ENCODE results near the gene ZBTB20.

Gene ZBTB20

DNA sequence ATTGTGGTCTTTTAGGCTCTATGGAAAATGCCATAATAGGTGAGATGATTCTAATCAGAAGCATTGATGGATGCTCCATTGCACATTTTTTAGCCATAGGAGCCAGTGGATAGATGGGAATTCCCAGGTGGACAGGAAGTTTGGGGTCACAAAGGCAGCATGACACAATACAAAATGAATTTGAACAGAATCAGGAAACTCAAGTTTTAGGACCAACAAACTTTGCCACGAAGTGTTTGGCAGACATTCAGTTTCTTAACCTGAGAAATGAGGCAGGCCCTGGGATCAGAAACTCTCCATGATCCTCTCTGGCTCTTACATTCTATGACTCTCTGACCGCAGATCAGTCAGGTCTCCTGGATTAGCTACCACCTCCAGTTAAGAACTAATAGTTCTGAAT is 577.9 kb downstream of the ZBTB20 start:
- DNase-seq (ENCODE audit: low read depth) = no peak

DNA sequence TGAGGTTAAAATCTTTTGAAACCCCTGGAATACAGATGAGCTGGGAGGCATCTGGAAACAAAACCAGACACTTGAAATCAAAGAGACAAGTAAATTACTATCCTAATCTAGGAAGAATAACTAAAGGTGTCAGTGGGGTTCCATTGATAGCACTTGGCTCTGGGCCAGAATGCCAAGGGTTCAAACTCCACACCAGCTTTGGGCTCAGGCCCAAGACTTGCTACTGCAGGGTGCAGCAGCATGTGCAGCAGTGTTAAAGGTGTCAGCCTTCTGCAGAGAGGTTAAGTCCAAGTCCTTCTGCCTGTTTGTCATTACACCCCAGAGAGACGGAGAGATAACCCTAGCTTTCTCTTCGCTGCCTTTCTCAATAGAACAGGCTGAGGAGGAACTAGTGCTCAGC is 579.3 kb downstream of the ZBTB20 start:
- DNase-seq (ENCODE audit: low read depth) = no peak

DNA sequence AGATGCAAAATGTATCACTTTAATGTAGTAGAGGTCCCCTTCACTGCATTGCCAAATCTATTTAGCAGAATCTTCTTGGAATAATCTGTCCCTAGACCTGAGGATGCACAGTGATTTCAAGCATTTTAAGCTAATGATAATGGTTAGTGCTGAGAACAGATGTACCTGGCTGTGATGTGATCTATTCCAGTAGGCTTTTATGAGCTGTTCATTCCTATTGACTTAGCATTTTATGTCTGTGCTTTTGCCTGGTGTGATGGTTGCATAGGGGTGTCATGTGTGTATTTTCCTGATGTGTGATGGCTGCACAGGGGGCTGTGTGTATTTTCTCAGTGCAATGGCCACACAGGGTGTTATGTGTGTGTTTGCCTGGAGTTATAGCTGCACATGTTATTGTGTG is 580.3 kb downstream of the ZBTB20 start:
- no peak for DNase-seq (ENCODE audit: low read depth)

DNA sequence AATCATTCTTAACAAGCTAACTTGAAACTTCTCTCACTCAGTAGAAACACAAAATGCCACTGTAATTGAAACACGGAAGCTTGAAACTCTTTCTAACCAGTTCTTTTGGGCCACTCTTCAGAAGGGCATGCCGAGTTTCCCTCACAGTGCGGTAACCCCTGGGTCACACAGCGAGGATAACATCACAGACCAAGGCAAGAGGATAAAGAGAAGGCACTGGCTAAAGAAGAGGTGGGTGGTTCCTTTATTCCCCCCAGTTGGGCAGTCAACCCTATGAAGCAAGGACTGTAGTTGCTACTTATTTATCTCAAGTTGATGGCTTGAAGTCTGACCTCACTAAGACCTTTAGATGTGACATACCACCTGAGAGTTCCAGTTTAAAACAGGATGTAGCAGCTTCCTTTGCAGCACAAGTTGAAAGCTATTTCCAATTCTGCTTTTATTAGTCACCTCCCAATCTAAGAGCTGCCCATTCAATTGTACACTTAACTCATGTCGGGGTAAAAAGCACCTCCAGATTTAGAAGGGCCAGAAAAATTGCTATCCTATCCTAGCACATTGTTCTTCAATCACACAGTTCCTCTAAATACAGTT is 580.8 kb downstream of the ZBTB20 start:
- no peak for DNase-seq (ENCODE audit: low read depth)

DNA sequence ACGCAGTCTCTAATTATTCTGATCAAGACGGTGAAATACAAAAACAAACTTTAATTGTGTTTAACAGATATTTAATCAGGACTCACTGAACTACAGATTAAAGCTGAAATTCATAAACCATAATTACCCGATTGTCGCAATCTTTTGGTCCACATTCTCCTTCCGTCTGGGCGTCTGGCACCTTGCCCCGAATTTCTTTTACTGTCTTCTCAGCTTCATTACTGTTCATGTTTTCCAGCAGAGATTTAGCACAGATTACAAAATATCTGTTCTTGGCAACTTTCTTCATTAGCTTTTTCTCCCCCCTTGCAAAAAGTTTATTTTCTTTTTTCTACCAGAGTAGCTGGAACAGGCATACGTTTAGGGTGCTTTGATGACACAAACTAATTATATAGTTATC is 581.9 kb downstream of the ZBTB20 start:
- DNase-seq (ENCODE audit: low read depth) = no peak

DNA sequence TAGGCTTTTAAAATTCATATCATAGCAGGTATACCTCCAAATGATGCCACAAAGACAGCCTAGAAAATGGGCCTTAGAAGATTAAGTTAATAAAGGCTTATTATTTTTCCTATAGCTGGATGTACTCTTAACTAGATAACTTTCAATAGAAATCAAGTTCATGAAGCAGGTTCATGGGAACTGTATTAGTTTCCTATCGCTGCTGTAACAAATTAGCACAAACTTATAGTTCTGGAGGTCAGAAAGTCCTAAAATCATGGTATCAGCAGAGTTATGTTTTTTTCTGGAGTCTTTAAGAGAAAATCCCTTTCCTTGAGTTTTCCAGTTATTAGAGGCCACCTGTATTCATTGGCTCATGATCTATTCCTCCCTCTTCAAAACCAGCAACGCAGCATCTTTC is 583.4 kb downstream of the ZBTB20 start:
- DNase-seq (ENCODE audit: low read depth) = no peak

DNA sequence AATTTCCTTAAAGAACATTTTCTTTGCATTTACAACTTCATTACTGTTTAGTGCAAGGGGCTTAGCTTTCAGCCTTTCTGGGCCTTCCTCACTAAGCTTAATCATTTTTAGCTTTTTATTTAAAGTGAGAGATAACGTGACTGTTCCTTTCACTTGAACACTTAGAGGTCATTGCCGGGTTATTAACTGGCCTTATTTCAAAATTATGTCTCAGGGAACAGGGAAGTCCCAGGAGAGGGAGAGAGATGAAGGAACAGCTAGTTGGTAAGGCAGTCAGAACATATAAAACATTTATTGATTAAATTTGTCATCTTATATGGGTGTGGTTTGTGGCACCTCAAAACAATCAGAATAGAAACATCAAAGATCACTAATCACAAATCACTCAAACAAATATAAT is 584.5 kb downstream of the ZBTB20 start:
- DNase-seq (ENCODE audit: low read depth) = no peak

DNA sequence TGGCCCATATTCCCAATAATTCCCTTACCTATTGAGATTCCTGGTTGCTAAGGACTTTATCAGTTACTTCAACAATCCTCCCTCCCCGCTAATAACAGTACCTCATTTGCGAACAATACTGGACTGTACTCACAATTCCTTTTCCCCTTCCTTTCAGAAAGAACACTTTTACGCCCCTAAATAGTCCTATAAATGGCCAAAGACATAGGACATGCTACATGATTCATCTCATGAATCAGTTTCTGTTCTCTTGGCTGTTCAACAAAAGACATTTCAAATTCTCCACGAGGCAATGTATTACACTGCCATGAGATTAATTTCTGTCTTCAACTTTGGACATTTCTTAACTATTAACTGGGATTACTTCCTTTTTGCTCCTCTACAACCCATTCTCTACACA is 588.8 kb downstream of the ZBTB20 start:
- no peak for DNase-seq (ENCODE audit: low read depth)

DNA sequence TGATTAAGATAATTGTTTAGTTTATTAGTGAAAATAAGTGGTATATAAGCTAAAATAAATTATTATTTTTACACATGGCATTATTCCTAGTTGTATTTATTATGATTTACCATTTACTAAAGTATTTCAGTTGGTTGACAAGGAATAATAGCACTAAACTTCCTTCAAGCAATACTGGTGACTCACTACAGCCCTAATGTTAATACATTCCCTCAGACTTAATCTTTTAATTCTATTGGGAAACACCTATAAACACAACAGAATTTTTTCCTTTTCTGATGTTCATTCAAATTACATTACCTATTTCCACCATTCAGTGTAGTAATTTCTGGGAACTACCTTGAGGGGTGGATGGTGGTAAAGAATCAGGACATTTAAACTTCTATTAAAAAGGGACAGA is 589.3 kb downstream of the ZBTB20 start:
- no peak for DNase-seq (ENCODE audit: low read depth)

DNA sequence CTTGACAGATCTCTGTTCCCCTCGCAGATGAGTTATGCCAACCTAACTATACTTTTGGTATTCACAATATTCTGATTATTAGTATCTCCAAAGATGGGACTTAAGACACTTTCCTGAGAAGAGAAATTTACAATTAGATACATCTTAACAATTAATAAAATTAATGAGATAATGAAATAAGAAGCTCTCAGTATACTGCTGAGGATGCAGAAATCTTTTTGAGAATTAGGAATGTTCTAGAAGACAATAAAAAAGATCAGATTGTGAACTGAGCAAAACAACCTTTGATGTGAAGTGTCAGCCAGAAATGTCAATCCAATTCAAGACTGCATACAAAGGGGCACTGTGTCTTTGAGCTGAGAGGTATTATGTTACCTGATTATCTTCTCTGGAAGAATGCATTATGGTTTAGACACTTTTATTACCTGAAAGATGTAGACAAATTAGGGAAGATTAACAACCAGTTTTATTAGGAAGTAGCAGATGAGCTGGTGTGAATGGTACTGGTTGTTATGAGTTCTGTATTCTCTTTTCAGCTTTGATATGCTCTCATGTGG is 590.4 kb downstream of the ZBTB20 start:
- DNase-seq (ENCODE audit: low read depth) = no peak

DNA sequence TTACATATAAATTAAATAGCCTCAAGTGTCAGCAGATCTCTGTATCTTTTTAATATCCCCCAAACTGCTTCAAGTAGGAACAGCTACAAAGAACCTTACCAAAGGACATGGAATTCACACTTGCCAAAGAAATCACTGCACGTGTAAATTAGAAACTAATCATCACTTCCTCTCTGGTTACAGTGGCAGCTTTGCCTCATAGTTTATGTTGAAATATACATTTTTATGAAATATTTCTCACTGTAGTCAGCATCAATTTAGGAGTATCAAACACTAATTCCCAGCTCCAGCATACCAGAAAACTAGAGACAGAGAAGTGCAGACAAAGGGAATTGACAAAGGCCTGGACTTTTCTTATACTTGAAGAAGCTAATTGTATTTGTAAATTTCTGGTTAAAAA is 592.4 kb downstream of the ZBTB20 start:
- DNase-seq (ENCODE audit: low read depth) = no peak

DNA sequence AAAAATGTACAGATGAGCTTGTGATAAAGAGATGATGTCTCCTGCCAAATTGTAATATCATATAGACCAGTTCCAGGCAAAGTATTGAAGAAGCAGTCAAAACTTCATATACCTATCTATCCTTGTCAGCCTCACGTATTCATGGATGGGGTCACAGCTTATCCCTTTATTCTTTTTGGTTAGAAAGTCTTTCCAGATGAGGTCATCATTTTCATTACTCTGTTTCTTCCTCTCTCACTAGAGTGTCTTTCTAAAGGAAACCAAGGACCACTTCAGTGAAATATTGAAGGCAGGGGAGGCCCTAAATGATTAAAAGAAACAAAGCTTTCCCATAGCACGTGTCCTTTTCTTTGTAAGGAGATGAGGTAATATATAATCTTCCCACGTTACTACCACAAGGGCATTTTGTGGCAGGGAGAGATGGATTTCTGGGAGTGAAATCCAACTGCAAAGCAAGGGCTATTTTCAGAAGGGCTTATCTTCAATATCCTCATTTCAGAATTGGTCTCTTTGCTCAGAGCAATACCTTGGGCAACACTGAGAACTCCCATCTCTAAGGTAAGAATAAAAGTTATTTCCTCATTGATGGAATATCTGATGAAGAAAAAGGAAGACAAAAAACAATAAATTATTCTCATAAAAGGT is 593.0 kb downstream of the ZBTB20 start:
- DNase-seq (ENCODE audit: low read depth) = no peak

DNA sequence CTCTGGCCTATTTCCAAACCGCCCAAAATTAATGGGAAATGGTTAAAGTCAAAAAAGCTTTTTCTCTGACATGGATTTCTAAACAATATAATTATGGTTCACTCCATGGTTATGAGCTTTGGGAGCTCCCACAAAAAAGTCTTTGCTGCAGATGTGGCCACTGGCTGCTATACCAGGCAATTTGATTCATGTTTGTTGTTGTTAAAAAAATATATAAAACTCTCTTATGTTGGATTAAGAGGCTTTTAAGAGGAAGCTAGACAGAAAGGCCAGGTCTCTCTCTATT is 594.6 kb downstream of the ZBTB20 start:
- DNase-seq (ENCODE audit: low read depth) = no peak

DNA sequence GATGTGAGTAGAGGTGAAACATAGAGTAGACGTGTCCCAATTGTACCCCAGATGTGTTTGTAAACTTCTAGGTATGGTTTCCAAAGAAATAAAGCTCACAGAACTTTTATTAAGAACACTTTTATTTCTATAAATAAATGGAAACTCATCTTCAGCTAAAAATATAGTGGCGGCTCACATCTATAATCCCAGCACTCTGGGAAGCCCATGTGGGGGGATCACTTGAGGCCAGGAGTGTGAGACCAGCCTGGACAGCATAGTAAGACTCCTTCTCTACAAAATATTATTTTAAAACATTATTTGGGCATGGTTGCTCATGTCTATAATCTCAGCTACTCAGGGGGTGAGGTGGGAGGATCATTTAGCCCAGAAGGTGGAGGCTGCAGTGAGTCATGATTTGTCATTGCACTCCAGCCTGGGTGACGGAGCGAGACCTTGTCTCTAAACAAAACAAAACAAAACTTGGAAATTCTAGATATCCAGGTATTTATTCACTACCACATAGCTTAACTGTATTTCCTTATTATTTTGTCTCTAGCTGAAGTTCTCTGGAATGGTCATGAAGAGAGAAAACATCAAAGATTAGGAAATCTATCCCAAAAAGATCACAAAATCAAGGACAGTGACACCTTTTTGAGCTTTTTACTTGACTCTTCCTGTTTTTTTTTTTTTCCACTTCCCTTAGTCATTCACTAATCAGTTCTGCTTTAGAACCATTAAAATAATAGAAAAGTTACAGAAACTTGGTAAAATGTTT is 595.1 kb downstream of the ZBTB20 start:
- no peak for DNase-seq (ENCODE audit: low read depth)

DNA sequence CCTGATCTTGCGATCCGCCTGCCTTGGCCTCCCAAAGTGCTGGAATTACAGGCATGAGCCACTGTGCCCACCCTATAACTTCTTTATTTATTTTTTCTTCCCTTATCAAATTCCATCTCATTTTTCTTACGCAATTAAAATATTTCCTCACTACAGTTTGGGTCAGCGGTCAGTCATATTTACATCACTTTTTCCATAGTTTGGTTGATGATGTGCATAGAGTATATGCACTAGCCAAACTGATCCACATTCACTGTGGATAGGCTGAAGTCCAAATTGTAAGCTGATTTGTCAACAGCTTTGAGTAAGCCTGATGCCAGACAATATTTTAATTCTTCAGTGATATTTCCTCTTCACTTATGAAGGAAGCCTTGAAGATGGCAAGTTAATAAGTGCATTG is 596.9 kb downstream of the ZBTB20 start:
- DNase-seq (ENCODE audit: low read depth) = no peak

DNA sequence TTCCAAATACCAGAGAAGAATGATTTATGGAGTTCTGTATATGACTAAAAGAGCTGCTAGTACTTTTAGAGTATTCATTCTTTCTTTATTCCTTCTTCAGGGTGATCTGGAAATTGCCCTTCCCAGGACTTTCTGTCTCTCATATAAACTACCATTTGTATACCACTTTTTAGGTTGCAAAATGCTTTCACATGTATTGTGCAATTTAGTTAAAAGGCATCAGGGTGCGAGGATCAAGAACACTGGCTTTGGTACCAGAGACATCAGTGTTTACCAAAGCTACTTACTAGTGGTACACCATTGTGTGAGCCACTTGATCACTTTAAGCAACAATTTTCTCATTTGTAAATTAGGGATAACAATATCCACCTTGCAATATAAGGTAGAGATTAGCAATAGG is 601.9 kb downstream of the ZBTB20 start:
- DNase-seq (ENCODE audit: low read depth) = no peak

DNA sequence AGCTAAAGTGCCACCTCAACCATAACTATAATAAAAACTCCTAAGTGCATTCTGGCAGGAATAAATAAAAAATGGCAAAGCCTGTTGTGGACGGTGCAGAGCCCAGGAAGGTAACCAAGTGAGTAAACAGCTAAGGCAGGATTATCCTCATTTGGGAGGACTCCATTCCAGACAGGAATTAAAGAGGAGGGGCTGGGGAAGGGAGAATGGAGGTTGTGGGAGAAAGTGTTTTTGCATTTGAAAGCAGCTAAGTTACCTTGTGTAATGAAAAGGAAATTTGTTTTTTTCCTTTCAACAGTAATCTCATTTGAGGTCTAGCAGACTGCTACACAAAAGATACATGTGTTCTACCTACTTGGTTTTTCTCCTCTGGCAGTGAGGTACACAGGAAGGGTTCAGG is 604.7 kb downstream of the ZBTB20 start:
- no peak for DNase-seq (ENCODE audit: low read depth)

DNA sequence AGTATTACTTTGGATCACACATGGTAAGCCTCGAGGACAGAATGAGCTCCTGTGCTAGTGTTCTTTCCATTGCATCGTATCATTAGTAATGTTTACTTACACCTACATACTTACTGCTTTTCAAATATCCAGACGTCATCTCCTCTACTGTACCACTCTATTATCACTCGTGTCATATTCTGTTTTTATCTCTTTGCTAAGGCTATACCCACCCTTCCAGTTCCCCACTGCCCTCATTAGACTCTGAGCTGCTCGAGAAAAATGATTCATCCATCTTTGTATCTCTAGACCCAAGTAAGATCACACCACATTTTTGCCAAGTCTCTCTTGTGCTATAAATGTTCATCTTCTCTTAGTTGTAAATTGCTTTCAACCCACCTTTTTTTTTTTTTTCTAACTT is 607.6 kb downstream of the ZBTB20 start:
- no peak for DNase-seq (ENCODE audit: low read depth)

DNA sequence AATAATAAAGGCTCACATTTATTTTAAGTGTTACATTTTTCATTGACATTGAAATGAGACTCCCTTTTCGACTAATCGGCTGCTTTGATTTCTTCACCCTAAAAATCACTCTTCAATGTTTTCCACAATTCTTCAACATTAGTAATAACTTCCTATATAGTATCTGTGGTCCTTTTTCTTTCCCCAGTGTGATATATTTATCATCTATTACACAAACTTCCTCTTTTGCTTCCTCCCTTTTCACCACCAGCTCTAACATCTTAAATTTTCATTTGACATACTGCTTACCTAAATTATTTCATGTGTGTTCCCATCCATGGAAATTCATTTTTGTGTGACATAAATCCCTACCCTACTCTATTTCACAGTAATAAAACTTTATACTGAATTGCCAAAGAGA is 608.9 kb downstream of the ZBTB20 start:
- DNase-seq (ENCODE audit: low read depth) = no peak

DNA sequence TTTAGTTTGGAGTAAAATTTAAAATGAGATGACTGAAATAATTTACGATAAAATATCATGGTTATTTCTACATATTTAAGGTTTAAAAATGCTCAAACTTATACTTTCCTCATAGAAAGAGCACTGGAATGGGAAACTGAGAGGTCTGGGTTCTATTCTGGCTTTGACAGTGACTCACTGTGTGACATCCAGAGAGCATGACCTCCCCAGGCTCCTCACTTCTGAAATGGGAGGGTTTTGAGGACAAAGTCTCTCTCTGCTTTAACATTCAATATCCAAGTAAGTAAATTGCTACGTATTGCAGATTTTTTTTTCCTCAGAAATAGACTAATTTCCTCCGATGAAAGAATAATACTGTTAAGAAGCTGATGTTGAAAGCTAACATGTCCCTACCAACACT is 618.6 kb downstream of the ZBTB20 start:
- no peak for DNase-seq (ENCODE audit: low read depth)

DNA sequence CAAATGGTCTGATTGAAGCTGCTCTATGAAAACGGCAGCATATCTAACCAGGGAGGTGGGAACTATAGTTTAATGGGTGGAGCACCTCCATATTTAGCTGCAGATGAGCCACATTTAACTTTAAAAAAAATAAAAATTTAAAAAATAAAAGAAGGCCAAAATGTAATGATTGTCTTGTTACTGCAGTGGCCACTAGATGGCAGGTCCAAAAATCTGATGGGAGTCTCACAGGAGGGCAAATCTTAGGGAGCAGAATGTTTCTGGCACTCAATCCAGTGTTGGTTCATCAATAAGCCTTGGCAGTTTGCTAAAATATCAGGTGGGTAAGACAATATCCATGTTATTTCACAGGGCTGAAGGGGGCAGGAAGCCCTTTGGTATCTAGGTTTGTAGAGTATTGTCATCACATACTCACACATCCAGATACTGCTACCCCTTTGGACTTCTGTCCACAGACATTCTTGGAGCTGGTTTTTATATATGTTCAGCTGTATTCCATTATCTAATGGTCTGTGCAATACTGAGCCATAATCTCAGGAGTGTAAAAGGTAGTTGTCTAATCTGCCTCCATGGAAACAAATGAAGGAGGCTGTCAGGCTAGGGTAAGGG is 619.9 kb downstream of the ZBTB20 start:
- no peak for DNase-seq (ENCODE audit: low read depth)

DNA sequence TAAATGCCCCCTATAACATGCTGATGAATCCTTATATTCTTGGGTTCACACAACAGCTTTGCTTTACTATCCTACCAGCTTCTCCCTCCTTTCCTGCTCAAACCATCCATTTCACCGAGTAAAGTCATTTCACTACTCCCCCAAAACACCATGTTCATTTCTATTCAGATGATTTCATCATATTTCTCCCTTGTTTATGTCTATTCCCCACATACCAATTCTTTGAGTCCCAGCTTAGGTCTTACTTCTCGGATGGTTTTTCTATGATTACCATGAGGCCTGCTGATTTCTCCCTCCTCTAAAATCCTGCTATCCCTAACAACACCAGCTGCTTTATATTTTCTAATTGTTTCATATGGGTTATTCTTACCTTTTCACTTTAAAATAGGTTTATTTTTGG is 621.8 kb downstream of the ZBTB20 start:
- DNase-seq (ENCODE audit: low read depth) = no peak

DNA sequence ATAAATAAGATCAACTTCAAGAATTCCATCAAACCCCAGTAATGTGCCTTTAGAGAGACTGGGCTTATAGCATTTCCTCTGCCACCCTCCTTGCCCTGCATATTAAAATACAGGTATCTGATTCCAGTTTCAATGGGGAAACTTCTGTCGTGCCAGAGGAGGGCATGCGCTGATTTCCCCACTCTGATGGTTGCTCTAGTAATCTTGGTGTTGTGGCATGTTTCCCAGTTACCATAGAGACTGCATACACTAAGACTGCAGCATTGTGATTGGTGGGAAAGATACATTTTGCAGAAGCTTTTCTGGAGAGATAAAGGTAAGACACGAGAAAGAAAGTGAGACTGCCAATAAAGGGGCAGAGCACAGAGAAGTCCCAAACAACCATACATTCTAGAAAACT is 627.7 kb downstream of the ZBTB20 start:
- DNase-seq (ENCODE audit: low read depth) = no peak

Data from T-helper 22 cell (primary cell).